NT2/D1 (cell line): ENCODE measurements around the gene MICOS13.

ENCODE experiments used
- SUZ12 ChIP-seq: IDR thresholded peaks from 2 replicates; pipeline ENCODE4 v1.6.1; 2011; ENCODE audit not compliant: insufficient read length, insufficient read depth; ENCODE audit errors: extremely low read depth
- YY1 ChIP-seq: IDR thresholded peaks from 2 replicates; pipeline ENCODE4 v1.6.1; 2011; ENCODE audit not compliant: insufficient read length, insufficient read depth
- ZNF274 ChIP-seq: IDR thresholded peaks from 2 replicates; pipeline ENCODE4 v1.6.1; 2011; ENCODE audit warnings: mild to moderate bottlenecking, low read depth, low read length

- TF ChIP-seq ZNF274 (no peak), SUZ12 (no peak), YY1 (no peak)
Measured at GRCh38 chr19:5711713-5712161, 31.4 kb upstream of the MICOS13 start.
